HG03196 (cell line): ENCODE results near the gene PCP4L1.
"Not testable (repeated sequence)": the region's sequence is repeated elsewhere in the genome, so short reads cannot be mapped to it uniquely, and the experiment has no call there.

Experiments
- ATAC-seq: cut with Tn5 transposase; IDR thresholded peaks from one replicate; pipeline ENCODE4 v1.9.1; 2021; ENCODE audit not compliant: unreplicated experiment

PCP4L1 gene

GRCh38 chr1:161311595-161312181 lies 53.1 kb downstream of the PCP4L1 start:
- no peak for ATAC-seq

DNA sequence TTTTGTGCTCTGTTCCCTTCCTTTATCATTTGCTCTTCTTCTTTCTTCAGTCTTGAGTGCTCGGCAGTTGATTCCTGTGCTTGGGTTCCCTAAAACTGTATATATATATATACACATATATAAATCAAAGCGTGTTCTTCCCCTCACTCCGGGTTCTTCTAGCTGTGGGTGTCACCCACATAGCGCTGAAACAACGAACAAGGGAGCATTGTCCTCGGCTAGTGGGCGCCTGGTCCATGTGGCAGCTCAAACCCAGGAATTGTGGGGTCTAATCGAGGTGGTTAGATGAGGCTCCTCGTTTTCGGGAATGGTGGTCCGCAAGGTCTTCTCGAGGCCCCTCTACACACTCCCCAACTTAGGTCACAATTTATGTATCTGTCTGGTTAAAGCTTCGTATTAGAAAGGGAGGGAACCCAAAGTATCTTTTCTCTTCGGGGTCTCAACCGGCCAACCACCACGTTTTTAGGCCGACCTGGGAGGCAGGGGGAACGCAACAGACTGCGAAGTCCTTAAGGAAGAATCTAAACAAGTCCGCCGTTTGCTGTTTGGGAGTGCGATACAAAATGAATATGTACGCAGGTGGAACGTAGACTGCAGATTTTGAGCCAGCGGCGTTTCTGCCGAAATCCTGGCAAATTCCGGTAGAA lies 55.1 kb downstream of the PCP4L1 start:
- ATAC-seq = no peak

GRCh38 chr1:161314201-161314981 lies 55.8 kb downstream of the PCP4L1 start, which contains the start of gene SDHC:
Gene SDHC (plus strand): TSS chr1:161314381. CDS start chr1:161314406, 25 bp downstream.
- ATAC-seq = peak; percentile 93

DNA sequence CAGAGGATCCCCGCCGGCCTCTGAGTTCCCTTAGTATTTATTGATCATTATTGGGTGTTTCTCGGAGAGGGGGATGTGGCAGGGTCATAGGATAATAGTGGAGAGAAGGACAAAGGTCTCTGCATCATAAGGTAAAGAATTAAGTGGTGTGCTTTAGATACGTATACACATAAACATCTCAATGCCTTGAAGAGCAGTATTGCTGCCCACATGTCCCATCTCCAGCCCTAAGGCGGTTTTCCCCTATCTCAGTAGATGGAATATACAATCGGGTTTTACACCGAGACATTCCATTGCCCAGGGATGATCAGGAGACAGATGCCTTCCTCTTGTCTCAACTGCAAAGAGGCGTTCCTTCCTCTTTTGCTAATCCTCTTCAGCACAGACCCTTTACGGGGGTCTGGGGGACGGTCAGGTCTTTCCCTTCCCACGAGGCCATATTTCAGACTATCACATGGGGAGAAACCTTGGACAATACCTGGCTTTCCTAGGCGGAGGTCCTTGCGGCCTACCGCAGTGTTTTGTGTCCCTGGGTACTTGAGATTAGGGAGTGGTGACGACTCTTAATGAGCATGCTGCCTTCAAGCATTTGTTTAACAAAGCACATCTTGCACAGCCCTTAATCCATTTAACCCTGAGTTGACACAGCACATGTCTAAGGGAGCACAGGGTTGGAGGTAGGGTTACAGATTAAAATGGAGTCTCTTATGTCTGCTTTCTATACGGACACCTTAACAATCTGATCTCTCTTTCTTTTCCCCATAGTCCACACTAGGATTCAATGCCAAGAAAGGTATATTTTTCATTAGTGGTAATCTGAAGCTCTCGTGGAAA lies 57.5 kb downstream of the PCP4L1 start:
- ATAC-seq = not testable (repeated sequence)

DNA sequence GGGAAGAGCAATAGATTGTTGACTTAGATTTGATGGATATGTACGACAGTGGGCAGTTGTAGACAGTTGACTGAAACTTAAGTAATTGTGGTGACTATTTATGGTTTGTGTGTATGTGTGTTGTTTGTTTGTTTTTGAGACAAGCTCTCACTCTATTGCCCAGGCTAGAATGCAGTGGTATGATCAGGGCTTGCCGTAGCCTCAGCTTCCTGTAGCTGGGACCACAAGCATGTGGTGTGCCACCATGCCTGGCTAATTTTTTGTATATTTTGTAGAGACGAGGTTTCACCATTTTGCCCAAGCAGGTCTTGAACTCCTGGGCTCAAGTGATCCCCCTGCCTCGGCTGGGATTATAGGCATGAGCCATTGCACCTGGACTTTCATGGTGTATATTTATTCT lies 65.5 kb downstream of the PCP4L1 start:
- ATAC-seq = no peak

GRCh38 chr1:161330346-161330745 lies 71.8 kb downstream of the PCP4L1 start:
- ATAC-seq = no peak

DNA sequence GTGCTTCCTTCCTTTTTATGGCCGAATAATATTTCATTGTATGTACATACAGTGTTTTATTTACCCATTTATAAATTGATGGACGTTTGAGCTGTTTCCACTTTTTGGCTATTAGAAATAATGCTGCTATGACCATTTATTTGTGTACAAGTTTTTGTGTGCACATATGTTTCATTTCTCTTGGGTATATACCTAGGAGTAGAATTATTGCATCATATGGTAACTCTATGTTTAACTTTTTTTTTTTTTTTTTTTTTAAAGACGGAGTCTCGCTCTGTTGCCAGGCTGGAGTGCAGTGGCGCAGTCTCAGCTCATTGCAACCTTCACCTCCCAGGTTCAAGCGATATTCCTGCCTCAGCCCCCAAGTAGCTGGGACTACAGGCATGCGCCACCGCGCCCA lies 74.6 kb downstream of the PCP4L1 start:
- no peak for ATAC-seq
